K562 (cell line): Measurements from ENCODE around the gene FERMT1. TPM values are rescaled to one million over a fixed set of nuclear protein-coding genes. Genes with fewer than 3 reads are reported as not detected.

Experiments used
- ATAC-seq: fragments of 200-7000 bp; cut with Tn5 transposase; 3 replicates; pipeline ENCODE4 v1.9.1; 2020; ENCODE audit warnings: moderate library complexity
- BruUV-seq: library from RNA; stranded (reverse); fragments of 400-500 nt; replicated peaks from 2 replicates; lab custom pipeline; 2021; lab: Mats Ljungman, UMichigan
- CTCF ChIA-PET: fragments of 300-600 bp; formaldehyde crosslinking; extraction: SDS; loops from one replicate; lab custom pipeline; 2021; ENCODE audit warnings: low intra/inter-chr PET ratio; lab: Yijun Ruan, JAX
- POLR2A ChIA-PET: fragments of 300-600, 350-650 bp; sonication (Branson Sonifier 250); formaldehyde crosslinking; extraction: SDS; loops from one replicate; lab custom pipeline; 2021; ENCODE audit warnings: antibody characterized with exemption, inconsistent platforms; lab: Yijun Ruan, JAX
- DNase-seq, 4 experiments: peaks; one replicate each; pipeline versions ENCODE4 v3.0.0 to v3.0.0-alpha.2; 2011 to 2018; ENCODE audit warnings: low spot score in 3 of 4, mixed read lengths in 3 of 4; ENCODE audit errors: extremely low read depth in 1 of 4
- FAIRE-seq: peaks from 2 replicates; lab custom pipeline; 2011; peaks lifted over from hg19 to GRCh38; lab: Jason Lieb, UNC
- H2AFZ ChIP-seq: 2 replicates; pipeline ENCODE4 v1.6.0; 2011; ENCODE audit warnings: low read depth, low read length, control low read depth, inconsistent platforms
- H3K27ac ChIP-seq: fragments of 200-600 bp; 3 replicates; pipeline ENCODE4 v1.8.0; 2011; ENCODE audit warnings: low read depth, mild to moderate bottlenecking, control low read depth, inconsistent platforms, low read length, moderate library complexity, mixed read lengths; ENCODE audit errors: extremely low read depth
- H3K27me3 ChIP-seq, 2 experiments: fragments of 300-600 bp in 1 of 2; 2 replicates in 1 of 2; 3 replicates in 1 of 2; pipeline versions ENCODE4 v1.6.0 to v1.8.0; 2011; ENCODE audit warnings: inconsistent platforms in 2 of 2, low read length in 2 of 2, mild to moderate bottlenecking in 1 of 2, mixed read lengths in 1 of 2, moderate library complexity in 1 of 2; ENCODE audit not compliant: control insufficient read depth in 2 of 2, insufficient read depth in 2 of 2
- H3K36me3 ChIP-seq: fragments of 300-600 bp; 3 replicates; pipeline ENCODE4 v1.8.0; 2011; ENCODE audit warnings: mild to moderate bottlenecking, low read length, inconsistent platforms; ENCODE audit not compliant: control insufficient read depth, insufficient read depth
- H3K4me1 ChIP-seq, 2 experiments: fragments of 200-600 bp in 1 of 2; replicated peaks in 1 of 2; 2 replicates in 1 of 2; 3 replicates in 1 of 2; pipeline versions ENCODE4 v1.5.1 to v1.8.0; 2011; ENCODE audit warnings: inconsistent platforms in 2 of 2, low read length in 2 of 2, mild to moderate bottlenecking in 1 of 2, mixed read lengths in 1 of 2, moderate library complexity in 1 of 2; ENCODE audit not compliant: control insufficient read depth in 2 of 2, insufficient read depth in 2 of 2
- H3K4me2 ChIP-seq: 2 replicates; pipeline ENCODE4 v1.6.1; 2011; ENCODE audit warnings: low read length, control low read depth, inconsistent platforms, mixed read lengths; ENCODE audit not compliant: insufficient read depth
- H3K4me3 ChIP-seq: fragments of 200-600 bp; sonication (generic), shearing (Covaris generic); 2 replicates; pipeline ENCODE4 v1.5.1; 2016; ENCODE audit warnings: control low read depth, inconsistent platforms
- H3K79me2 ChIP-seq: fragments of 200-600 bp; 3 replicates; pipeline ENCODE4 v1.8.0; 2011; ENCODE audit warnings: low read length, inconsistent platforms; ENCODE audit not compliant: control insufficient read depth, insufficient read depth
- H3K9ac ChIP-seq, 2 experiments: 2 replicates each; pipeline versions ENCODE4 v1.6.0 to v1.6.1; 2011; ENCODE audit warnings: low read depth in 2 of 2, low read length in 2 of 2, control low read depth in 1 of 2, inconsistent platforms in 1 of 2, mild to moderate bottlenecking in 1 of 2, mixed read lengths in 1 of 2; ENCODE audit not compliant: insufficient read depth in 1 of 2
- H3K9me1 ChIP-seq: one replicate; pipeline ENCODE4 v1.6.0; 2011; ENCODE audit warnings: inconsistent platforms, mild to moderate bottlenecking, low read length, moderate library complexity; ENCODE audit not compliant: control insufficient read depth, insufficient read depth
- H3K9me3 ChIP-seq: replicated peaks from 2 replicates; pipeline ENCODE4 v1.5.1; 2011; ENCODE audit warnings: low read depth, low read length, inconsistent platforms; ENCODE audit not compliant: control insufficient read depth, insufficient read depth
- H4K20me1 ChIP-seq: replicated peaks from 2 replicates; pipeline ENCODE4 v1.6.1; 2011; ENCODE audit warnings: low read length, inconsistent platforms, mixed read lengths; ENCODE audit not compliant: control insufficient read depth, insufficient read depth
- ATF7 ChIP-seq: fragments of 450-650 bp; IDR thresholded peaks from 2 replicates; pipeline ENCODE4 v1.7.1; 2014; ENCODE audit warnings: mild to moderate bottlenecking, moderate library complexity
- CAMTA2 ChIP-seq: fragments of 250-450 bp; sonication (Bioruptor Pico); conservative IDR thresholded peaks from 2 replicates; pipeline ENCODE4 v1.5.1; 2022
- CBFA2T2 ChIP-seq: fragments of 450-650 bp; conservative IDR thresholded peaks from 2 replicates; pipeline ENCODE4 v1.6.1; 2017; ENCODE audit warnings: mild to moderate bottlenecking
- EP300 ChIP-seq: IDR thresholded peaks from 2 replicates; pipeline ENCODE4 v1.6.1; 2012; ENCODE audit warnings: low read length, improper control_type of control experiment
- HNRNPUL1 ChIP-seq: fragments of 200-400 bp; formaldehyde crosslinking; IDR thresholded peaks from 2 replicates; pipeline ENCODE4 v1.6.1; 2017; ENCODE audit warnings: low read length
- MAFK ChIP-seq: IDR thresholded peaks from 2 replicates; pipeline ENCODE4 v1.6.1; 2011; ENCODE audit warnings: low read length, improper control_type of control experiment
- MYC ChIP-seq, 2 experiments: fragments of 250-450 bp in 1 of 2; sonication (Bioruptor Pico) in 1 of 2; IDR thresholded peaks; 2 replicates each; pipeline versions ENCODE4 v1.5.1 to v1.6.1; 2012 to 2021; ENCODE audit warnings: low read depth in 2 of 2, borderline replicate concordance in 1 of 2, improper control_type of control experiment in 1 of 2, low read length in 1 of 2, mild to moderate bottlenecking in 1 of 2, moderate library complexity in 1 of 2
- RBM25 ChIP-seq: fragments of 200-400 bp; formaldehyde crosslinking; IDR thresholded peaks from 2 replicates; pipeline ENCODE4 v1.6.1; 2018; ENCODE audit warnings: low read length, low read depth, moderate library complexity; ENCODE audit not compliant: severe bottlenecking
- SMARCC2 ChIP-seq: fragments of 450-650 bp; IDR thresholded peaks from 2 replicates; pipeline ENCODE4 v1.6.1; 2017; ENCODE audit warnings: antibody characterized with exemption, moderate library complexity, mild to moderate bottlenecking, low read depth
- ZNF124 ChIP-seq: sonication (generic); formaldehyde crosslinking; IDR thresholded peaks from 2 replicates; pipeline ENCODE4 v1.8.1; 2022; ENCODE audit warnings: missing genetic modification reagents
- WGBS: fragments of 100-300 bp; shearing (Covaris generic); methylation state at CpG from one replicate; pipeline ENCODE4 v1.1.6; 2016; ENCODE audit warnings: low coverage, mixed read lengths; ENCODE audit not compliant: insufficient coverage; ENCODE audit errors: missing lambda C conversion rate; 5-methylcytosine and 5-hydroxymethylcytosine counted together
- in situ Hi-C: fragments of 300-500 bp; cut with MboI; formaldehyde crosslinking; loops from 4 replicates; pipeline ENCODE4 v1.15.0; 2018; ENCODE audit warnings: inconsistent platforms, mixed read lengths
- intact Hi-C: fragments of 100-400 bp; cut with micrococcal nuclease; formaldehyde crosslinking; loops from 2 replicates; pipeline ENCODE4 v1.14.2; 2022
- polyA plus RNA-seq, 8 experiments: library from polyadenylated mRNA; depleted of rRNA in 4 of 8; stranded (reverse) in 5 of 8; unstranded in 3 of 8; fragments of >200 nt; fragmentation: Nextera tagmentation in 2 of 8; fragmentation: Illumina TruSeq in 1 of 8; extraction: Ambion mirVana in 2 of 8; extraction: Trizol in 1 of 8; gene quantifications; 2 replicates each; pipeline versions ENCODE4 v1.2.1 to v1.2.3, GENCODE V29; 2011 to 2014; ENCODE audit warnings: inconsistent platforms in 1 of 8, missing spikeins in 1 of 8
- total RNA-seq, 7 experiments: library from RNA; depleted of rRNA in 6 of 7; stranded (reverse); fragments of >200 nt in 6 of 7; fragmentation: Illumina TruSeq in 2 of 7; extraction: Trizol in 2 of 7; gene quantifications; 2 replicates each; pipeline versions ENCODE4 v1.2.1 to v1.2.3, GENCODE V29; 2011 to 2021; ENCODE audit warnings: low replicate concordance in 1 of 7
- TF ChIP-seq, protein P1 (sequence below): sonication (generic); formaldehyde crosslinking; IDR thresholded peaks from 2 replicates; pipeline ENCODE4 v1.8.1; 2023; ENCODE audit warnings: missing genetic modification reagents, mild to moderate bottlenecking, borderline replicate concordance

Gene FERMT1
- total and polyA plus RNA-seq, 9 of the 15 experiments (the other 6 are each of a cell fraction or from before 2014, with no cell fraction given): 0.07 TPM; not detected in 8

DNA sequence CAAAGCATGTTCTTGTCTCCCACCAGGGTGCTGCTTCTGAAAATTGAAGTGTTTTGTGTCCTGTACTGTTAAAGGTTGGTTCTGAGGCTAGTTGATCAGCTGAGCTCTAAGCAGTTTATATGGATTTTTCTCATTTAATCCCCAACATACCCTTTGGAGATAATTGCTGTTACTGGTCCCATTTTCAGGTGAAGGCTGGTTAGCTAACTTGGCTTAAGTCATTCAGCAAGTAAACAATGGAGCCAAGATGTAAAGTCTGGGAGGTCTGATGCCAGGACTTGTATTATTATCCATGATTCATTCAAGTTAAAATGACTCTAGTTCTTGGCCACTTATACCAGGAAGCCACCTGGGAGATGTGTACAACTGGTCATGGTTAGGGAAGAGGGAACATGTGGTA lies 42.5 kb upstream of the FERMT1 start (continued):
- TF ChIP-seq SMARCC2 (no peak), HNRNPUL1 (no peak), CBFA2T2 (no peak), ATF7 (no peak)

DNA sequence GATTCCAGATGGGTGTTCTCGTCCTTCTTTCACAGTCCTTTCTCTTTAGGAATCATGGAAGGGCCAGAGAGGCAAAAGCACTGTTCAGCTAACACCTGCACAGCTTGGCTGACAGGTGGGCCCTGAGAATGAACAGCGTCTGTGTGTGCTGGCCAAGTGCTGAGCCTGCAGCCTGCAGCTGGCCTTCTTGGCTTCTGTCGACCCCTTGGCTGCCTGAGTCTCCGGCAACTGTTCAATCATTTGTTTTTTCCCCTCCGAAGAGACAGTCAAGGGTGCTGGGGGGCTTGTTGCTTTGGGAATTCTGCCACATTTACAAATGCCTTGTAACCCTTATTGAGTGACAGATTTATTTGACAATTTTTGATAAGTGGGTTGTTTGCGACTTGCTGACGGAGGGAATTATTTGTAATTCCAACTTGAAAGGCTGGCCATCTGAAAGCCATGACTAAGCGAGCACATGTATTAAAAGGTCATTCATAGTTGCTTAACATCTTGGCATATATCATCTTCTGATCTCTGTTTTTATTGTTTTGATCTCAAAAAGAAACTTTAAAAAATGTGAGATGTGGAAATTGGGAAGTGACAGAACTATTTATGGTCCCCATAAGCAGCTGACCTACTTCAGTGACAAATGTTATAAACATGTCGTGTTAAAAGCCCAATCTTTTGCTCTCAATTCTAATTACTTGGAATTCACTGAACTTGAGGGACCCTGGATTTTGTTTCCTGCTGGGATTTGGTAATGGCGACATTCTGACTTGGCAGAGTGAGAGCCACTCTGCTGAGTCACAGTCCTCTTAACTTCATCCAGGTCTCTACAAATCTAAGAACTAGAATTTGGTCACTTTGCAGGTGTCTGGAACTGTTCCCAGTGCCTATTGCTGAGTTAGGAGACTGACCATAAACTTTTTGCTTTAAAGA lies 41.9 kb upstream of the FERMT1 start:
- ChIA-PET CTCF (no interaction called here), POLR2A (no interaction called here)
- Histone ChIP-seq H3K4me2 (no peak overlapping the region), H4K20me1 (no peaks in the 10 kb centered on the region), H3K9ac (no peak overlapping the region), H3K9me3 (no peaks in the 10 kb centered on the region), H3K36me3 (no peaks in the 10 kb centered on the region), H3K4me1 (no peaks in the 10 kb centered on the region), H2AFZ (no peak overlapping the region), H3K27me3 (no peaks in the 10 kb centered on the region), H3K27ac (no peak overlapping the region), H3K4me3 (no peak overlapping the region), H3K79me2 (no peaks in the 10 kb centered on the region), H3K9me1 (no peaks in the 10 kb centered on the region)
- intact Hi-C loops: no loop called here
- in situ Hi-C loops: no loop called here
- DNase-seq (no peak), FAIRE-seq (no peak), ATAC-seq (no peak)
- under 1% methylated on average over 10 of the region's 10 CpGs for WGBS
- no TSS peak for BruUV-seq
- no peak for TF ChIP-seq RBM25
- TF ChIP-seq CAMTA2 (CRISPR knock-in tag): no peak
- no peak for TF ChIP-seq EP300
- TF ChIP-seq MAFK: no peak
- TF ChIP-seq, protein P1, sequence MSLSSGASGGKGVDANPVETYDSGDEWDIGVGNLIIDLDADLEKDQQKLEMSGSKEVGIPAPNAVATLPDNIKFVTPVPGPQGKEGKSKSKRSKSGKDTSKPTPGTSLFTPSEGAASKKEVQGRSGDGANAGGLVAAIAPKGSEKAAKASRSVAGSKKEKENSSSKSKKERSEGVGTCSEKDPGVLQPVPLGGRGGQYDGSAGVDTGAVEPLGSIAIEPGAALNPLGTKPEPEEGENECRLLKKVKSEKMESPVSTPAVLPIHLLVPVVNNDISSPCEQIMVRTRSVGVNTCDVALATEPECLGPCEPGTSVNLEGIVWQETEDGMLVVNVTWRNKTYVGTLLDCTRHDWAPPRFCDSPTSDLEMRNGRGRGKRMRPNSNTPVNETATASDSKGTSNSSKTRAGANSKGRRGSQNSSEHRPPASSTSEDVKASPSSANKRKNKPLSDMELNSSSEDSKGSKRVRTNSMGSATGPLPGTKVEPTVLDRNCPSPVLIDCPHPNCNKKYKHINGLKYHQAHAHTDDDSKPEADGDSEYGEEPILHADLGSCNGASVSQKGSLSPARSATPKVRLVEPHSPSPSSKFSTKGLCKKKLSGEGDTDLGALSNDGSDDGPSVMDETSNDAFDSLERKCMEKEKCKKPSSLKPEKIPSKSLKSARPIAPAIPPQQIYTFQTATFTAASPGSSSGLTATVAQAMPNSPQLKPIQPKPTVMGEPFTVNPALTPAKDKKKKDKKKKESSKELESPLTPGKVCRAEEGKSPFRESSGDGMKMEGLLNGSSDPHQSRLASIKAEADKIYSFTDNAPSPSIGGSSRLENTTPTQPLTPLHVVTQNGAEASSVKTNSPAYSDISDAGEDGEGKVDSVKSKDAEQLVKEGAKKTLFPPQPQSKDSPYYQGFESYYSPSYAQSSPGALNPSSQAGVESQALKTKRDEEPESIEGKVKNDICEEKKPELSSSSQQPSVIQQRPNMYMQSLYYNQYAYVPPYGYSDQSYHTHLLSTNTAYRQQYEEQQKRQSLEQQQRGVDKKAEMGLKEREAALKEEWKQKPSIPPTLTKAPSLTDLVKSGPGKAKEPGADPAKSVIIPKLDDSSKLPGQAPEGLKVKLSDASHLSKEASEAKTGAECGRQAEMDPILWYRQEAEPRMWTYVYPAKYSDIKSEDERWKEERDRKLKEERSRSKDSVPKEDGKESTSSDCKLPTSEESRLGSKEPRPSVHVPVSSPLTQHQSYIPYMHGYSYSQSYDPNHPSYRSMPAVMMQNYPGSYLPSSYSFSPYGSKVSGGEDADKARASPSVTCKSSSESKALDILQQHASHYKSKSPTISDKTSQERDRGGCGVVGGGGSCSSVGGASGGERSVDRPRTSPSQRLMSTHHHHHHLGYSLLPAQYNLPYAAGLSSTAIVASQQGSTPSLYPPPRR: no peak
- TF ChIP-seq MYC (IDR thresholded peaks at IDR 0.05; ENCODE audit: low read depth, low read length): no peak
- no peak for TF ChIP-seq MYC (CRISPR knock-in tag; IDR thresholded peaks at IDR 0.05; ENCODE audit: borderline replicate concordance, low read depth)
- TF ChIP-seq ZNF124 (CRISPR knock-in tag): no peak
